Mammary epithelial cell (primary cell): Measurements from ENCODE around the gene DSE.
"Not testable (repeated sequence)": the region's sequence is repeated elsewhere in the genome, so short reads cannot be mapped to it uniquely, and the experiment has no call there.

Source experiments
- CTCF ChIP-seq, 2 donors: IDR thresholded peaks in 1 of 2; conservative IDR thresholded peaks in 1 of 2; 2 replicates each; pipeline ENCODE4 v1.5.1; 2011 to 2012; ENCODE audit warnings: inconsistent platforms in 2 of 2, low read length in 2 of 2, mild to moderate bottlenecking in 2 of 2, control low read depth in 1 of 2, low read depth in 1 of 2; ENCODE audit not compliant: insufficient read depth in 1 of 2; ENCODE audit errors: extremely low read depth in 1 of 2
- EZH2 ChIP-seq: IDR thresholded peaks from 2 replicates; pipeline ENCODE4 v1.6.1; 2012; ENCODE audit warnings: low read length, inconsistent platforms, borderline replicate concordance

- TF ChIP-seq CTCF (conservative IDR thresholded peaks at IDR 0.05 in 1 of 2, IDR thresholded peaks at IDR 0.05 in 1 of 2; ENCODE audit: extremely low read depth in 1 of 2, insufficient read depth in 1 of 2, low read depth in 1 of 2, low read length in 2 of 2); EZH2: not testable (repeated sequence)
Observed at GRCh38 chr6:116340625-116341024, 30.1 kb upstream of the DSE start.
